ENCODE data around the gene CPNE5. TPM values are rescaled to one million over a fixed set of nuclear protein-coding genes. Genes with fewer than 3 reads are reported as not detected.
"Not testable (repeated sequence)": the region's sequence is repeated elsewhere in the genome, so short reads cannot be mapped to it uniquely, and the experiment has no call there.

The CPNE5 gene
- total RNA-seq, 2 experiments from 2014 or later, result 0.99 to 1.3 TPM

DNA sequence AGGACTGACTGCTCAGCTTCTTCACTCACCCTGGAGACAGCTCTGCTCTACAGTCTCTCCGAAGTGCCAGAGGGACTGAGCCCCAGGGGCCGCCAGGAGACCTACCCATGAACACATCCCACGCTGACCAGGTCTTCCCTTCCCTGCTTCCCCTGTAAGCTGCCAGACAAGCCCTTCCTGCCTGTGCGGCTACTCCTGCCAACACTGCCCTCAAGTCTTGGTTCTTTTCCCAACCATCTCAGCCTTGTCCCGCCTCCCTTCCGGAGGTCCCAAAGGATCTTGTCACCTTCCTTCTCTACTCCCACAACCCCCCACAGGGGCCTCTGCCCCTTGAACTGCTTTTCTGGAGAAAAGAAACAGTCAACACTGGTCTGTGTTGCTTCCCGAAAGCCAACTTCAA is 15.0 kb downstream of the CPNE5 start:
- no peaks in the 10 kb centered on the region for H3K9me3 Mint-ChIP-seq
- H3K4me3 Mint-ChIP-seq, result no peak overlapping the region
- no peak for ATAC-seq (ENCODE audit: low read depth)
- H3K27ac Mint-ChIP-seq, result no peak overlapping the region
- peaks cover 7% of the 10 kb centered on the region for H3K27me3 Mint-ChIP-seq
- POLR2A ChIA-PET, result no interaction called here
- H3K36me3 Mint-ChIP-seq, result no peaks in the 10 kb centered on the region
- H3K4me1 Mint-ChIP-seq, result peaks cover 21% of the 10 kb centered on the region
- no peak for DNase-seq

DNA sequence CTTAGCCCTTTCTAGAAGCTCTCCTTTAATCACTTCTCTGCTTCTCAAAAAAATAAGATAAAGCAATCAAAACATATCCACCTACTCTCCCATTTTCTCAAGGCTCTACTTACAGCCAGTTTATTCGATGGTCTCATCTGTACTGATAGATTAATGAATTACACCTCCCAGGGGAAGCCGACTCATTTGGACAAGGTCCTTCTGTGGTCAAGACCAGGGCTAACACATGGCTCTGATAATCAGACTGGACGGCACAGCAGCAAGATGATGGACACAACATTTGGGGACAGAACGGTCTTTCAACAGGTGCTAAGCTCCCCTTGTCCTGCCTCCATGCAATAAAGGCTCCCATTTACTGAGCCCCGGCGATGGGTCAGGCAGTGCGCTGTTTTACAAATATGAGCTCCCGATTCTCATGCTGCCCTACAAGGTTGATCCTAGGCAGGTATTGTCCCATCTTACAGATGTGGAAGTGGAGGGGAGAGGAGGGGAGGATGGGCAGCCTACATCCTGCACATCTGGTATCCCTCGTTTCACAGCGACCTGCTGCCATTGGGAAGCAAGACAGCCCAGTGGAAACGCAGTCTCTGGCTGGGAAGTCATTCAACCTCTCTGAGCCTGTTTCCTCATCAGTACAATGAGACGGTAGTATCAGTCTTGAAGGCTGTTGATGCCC is 15.7 kb downstream of the CPNE5 start:
- no peak for ATAC-seq (ENCODE audit: low read depth)
- Mint-ChIP-seq H3K4me3 (no peak overlapping the region), H3K27ac (no peak overlapping the region), H3K9me3 (no peaks in the 10 kb centered on the region), H3K36me3 (no peaks in the 10 kb centered on the region), H3K27me3 (peaks cover 5% of the 10 kb centered on the region), H3K4me1 (peaks cover 21% of the 10 kb centered on the region)
- no peak for DNase-seq
- POLR2A ChIA-PET, result no interaction called here

- Mint-ChIP-seq H3K4me1 (peaks cover 21% of the 10 kb centered on the region), H3K4me3 (no peak overlapping the region), H3K27ac (no peak overlapping the region), H3K9me3 (no peaks in the 10 kb centered on the region), H3K36me3 (no peaks in the 10 kb centered on the region), H3K27me3 (peaks cover 7% of the 10 kb centered on the region)
- DNase-seq (no peak), ATAC-seq (ENCODE audit: low read depth) (no peak)
- POLR2A ChIA-PET, result no interaction called here
These were observed 16.6 kb downstream of the CPNE5 start for GRCh38 chr6:36822506-36823269.

DNA sequence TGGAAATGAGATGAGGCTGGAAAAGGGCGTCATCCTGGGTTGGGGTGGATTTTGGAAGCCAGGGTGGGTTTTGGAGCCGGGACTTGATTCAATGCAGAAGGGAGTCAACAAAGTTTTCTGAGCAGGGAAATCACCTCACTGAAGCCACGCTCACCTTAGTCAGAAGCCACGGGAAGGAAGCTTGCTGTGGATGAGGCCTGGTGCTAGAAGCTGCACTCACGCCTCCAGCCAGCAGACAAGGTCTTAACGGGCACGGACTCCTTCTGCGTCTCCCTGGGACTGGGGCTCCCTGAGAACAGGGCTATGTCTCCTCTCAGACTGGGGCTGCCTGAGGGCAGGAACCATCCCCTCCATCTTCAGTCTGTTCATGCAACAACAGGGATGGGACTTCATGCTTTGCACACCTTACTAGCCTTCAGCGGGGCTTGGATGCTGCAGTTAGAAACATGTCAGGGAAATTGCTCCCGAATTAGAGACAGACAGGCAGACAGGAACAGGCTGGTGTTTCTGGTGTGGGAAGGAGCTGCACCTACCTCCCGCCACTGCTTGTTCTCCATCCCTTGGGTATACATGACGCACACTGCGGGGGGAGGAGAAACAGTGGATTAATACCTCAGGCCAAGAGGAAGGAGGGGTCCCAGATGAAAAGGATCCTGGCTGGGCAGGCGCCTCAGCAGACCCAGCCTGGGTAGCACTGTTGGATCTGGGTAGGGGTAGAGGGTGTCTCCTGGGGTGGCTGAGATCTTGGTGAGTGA is 17.5 kb downstream of the CPNE5 start:
- DNase-seq (no peak), ATAC-seq (ENCODE audit: low read depth) (peak; percentile 83)
- Mint-ChIP-seq H3K4me1 (peaks cover 17% of the 10 kb centered on the region), H3K27ac (no peak overlapping the region), H3K36me3 (no peaks in the 10 kb centered on the region), H3K4me3 (no peak overlapping the region), H3K27me3 (peaks cover 10% of the 10 kb centered on the region), H3K9me3 (no peaks in the 10 kb centered on the region)
- POLR2A ChIA-PET, result no interaction called here

DNA sequence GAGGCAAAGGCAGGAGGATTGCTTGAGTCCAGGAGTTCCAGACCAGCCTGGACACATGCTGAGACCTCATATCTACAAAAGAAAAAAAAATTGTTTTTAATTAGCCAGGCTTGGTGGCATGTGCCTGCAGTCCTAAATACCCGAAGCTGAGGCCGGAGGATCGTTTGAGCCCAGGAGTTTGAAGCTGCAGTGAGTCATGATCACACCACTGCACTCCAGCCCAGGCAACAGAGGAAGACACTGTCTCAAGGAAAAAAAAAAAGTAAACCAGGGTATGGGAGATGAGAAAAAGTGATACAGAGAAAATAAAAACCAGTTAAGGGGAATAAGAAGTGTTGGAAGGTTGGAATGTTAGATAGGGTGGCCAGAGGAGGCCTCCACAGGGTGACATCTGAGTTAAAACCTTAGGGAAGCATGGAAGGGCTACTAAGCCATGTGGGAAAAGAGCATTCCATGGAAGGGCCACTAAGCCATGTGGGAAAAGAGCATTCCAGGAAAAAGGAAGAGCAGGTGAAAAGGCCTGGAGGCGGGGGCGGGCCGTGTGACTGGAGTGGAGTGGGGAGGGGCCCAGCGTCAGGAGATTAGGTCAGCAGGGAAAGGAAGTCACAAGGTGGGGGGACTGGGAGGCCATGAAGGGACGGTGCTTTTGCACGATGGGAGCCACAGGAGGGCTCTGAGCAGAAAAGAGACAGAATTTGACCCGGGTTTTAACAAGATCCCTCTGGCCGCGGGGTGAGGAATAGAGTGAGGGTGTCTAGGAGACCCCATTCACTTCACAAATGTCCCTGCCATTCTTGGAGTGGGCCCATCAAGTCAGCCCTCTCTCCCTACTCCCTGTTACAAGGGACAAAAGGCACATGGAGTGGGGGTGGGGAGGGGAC is 18.3 kb downstream of the CPNE5 start:
- DNase-seq (no peak), ATAC-seq (ENCODE audit: low read depth) (no peak)
- no peak overlapping the region for H3K4me3 Mint-ChIP-seq
- peaks cover 17% of the 10 kb centered on the region for H3K4me1 Mint-ChIP-seq
- peaks cover 12% of the 10 kb centered on the region for H3K27me3 Mint-ChIP-seq
- H3K27ac Mint-ChIP-seq, result peak overlapping the region; percentile 2
- H3K9me3 Mint-ChIP-seq, result no peaks in the 10 kb centered on the region
- POLR2A ChIA-PET, result no interaction called here
- H3K36me3 Mint-ChIP-seq, result no peaks in the 10 kb centered on the region

GRCh38 chr6:36818756-36819155 is 20.5 kb downstream of the CPNE5 start:
- DNase-seq, result no peak
- Mint-ChIP-seq H3K4me3 (no peak overlapping the region), H3K27me3 (peaks cover 22% of the 10 kb centered on the region), H3K4me1 (peaks cover 17% of the 10 kb centered on the region), H3K27ac (no peak overlapping the region), H3K36me3 (no peaks in the 10 kb centered on the region), H3K9me3 (no peaks in the 10 kb centered on the region)
- ATAC-seq (ENCODE audit: low read depth), result no peak
- POLR2A ChIA-PET, result no interaction called here

- ATAC-seq (ENCODE audit: low read depth), result no peak
- Mint-ChIP-seq H3K9me3 (no peaks in the 10 kb centered on the region), H3K27ac (no peak overlapping the region), H3K27me3 (peaks cover 19% of the 10 kb centered on the region), H3K4me1 (peaks cover 17% of the 10 kb centered on the region), H3K4me3 (no peak overlapping the region), H3K36me3 (no peaks in the 10 kb centered on the region)
- POLR2A ChIA-PET, result no interaction called here
- no peak for DNase-seq
These were observed 21.4 kb downstream of the CPNE5 start for GRCh38 chr6:36817847-36818246.

DNA sequence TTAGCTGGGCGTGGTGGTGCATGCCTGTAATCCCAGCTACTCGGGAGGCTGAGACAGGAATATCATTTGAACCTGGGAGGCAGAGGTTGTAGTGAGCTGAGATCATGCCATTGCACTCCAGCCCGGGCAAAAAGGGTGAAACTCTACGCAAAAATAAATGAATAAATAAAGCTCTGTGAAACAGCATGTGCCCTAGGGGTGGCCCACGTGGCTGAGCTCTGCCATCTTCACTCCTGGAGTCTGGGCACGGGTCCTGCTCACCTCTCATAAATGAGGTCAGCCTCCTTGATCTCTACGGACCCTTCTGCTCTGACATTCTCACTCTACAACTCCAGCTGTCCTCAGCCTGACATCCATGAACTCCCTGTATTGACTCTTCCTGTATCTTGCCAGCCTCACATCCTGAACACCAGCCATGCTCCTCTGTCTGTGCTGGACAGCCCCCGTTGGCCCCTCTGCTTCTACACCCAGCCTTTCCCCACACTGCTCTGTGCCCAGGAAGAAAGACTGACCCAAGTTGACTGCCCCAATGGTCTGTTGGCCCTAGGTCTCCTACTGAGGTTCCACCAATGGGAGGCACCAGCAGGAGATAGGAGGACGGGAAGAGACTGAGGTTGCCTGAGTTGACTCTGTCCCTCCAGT is 21.9 kb downstream of the CPNE5 start:
- Mint-ChIP-seq H3K27me3 (peaks cover 19% of the 10 kb centered on the region), H3K4me1 (peaks cover 16% of the 10 kb centered on the region), H3K27ac (no peak overlapping the region), H3K36me3 (no peaks in the 10 kb centered on the region), H3K4me3 (no peak overlapping the region), H3K9me3 (no peaks in the 10 kb centered on the region)
- POLR2A ChIA-PET, result no interaction called here
- DNase-seq, result no peak
- no peak for ATAC-seq (ENCODE audit: low read depth)

GRCh38 chr6:36815962-36816735 is 23.1 kb downstream of the CPNE5 start:
- POLR2A ChIA-PET, result no interaction called here
- H3K27ac Mint-ChIP-seq, result no peak overlapping the region
- ATAC-seq (ENCODE audit: low read depth) (no peak), DNase-seq (no peak)
- H3K9me3 Mint-ChIP-seq, result no peaks in the 10 kb centered on the region
- H3K4me1 Mint-ChIP-seq, result peaks cover 5% of the 10 kb centered on the region
- H3K27me3 Mint-ChIP-seq, result peaks cover 22% of the 10 kb centered on the region
- H3K36me3 Mint-ChIP-seq, result no peaks in the 10 kb centered on the region
- no peak overlapping the region for H3K4me3 Mint-ChIP-seq

DNA sequence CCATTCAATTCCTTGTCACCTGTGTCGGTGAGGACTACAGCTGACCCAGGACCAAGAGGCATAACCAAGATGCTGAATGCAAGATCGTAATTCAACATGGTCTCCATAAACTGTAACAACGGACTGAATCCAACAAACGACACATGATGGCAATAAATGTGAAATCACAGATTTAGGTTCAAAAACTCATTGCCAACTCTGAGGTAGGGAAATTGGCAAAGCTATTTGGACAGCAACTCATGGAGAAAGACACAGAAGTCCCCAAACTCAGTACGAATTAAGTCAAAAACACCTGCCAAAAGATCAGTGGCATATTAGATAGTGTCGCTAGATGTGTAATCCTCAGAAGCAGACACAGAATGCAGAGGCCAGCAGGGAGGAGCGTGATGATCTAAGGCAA is 25.0 kb downstream of the CPNE5 start:
- Mint-ChIP-seq H3K9me3 (no peaks in the 10 kb centered on the region), H3K27ac (no peak overlapping the region), H3K27me3 (peaks cover 22% of the 10 kb centered on the region), H3K36me3 (no peaks in the 10 kb centered on the region), H3K4me3 (no peak overlapping the region), H3K4me1 (no peaks in the 10 kb centered on the region)
- POLR2A ChIA-PET, result no interaction called here
- ATAC-seq (ENCODE audit: low read depth), result no peak
- no peak for DNase-seq

GRCh38 chr6:36813526-36813925 is 25.7 kb downstream of the CPNE5 start:
- H3K27ac Mint-ChIP-seq, result no peak overlapping the region

GRCh38 chr6:36813047-36813446 is 26.2 kb downstream of the CPNE5 start:
- ATAC-seq (ENCODE audit: low read depth); H3K27ac Mint-ChIP-seq; H3K9me3 Mint-ChIP-seq; H3K4me1 Mint-ChIP-seq; POLR2A ChIA-PET; DNase-seq; H3K36me3 Mint-ChIP-seq; H3K4me3 Mint-ChIP-seq: not testable (repeated sequence)
- peaks cover 22% of the 10 kb centered on the region for H3K27me3 Mint-ChIP-seq

More at GRCh38 chr6:36813526-36813925, 25.7 kb downstream of the CPNE5 start:
- Mint-ChIP-seq H3K27me3 (peaks cover 22% of the 10 kb centered on the region), H3K36me3 (no peaks in the 10 kb centered on the region), H3K4me1 (no peaks in the 10 kb centered on the region), H3K4me3 (no peak overlapping the region), H3K9me3 (no peaks in the 10 kb centered on the region)
- POLR2A ChIA-PET, result no interaction called here
- ATAC-seq (ENCODE audit: low read depth) (no peak), DNase-seq (no peak)
